Measurements from ENCODE around the gene SUGCT. TPM values are rescaled to one million over a fixed set of nuclear protein-coding genes. Genes with fewer than 3 reads are reported as not detected.

The SUGCT gene
- total and polyA plus RNA-seq, 2 of the 13 experiments (the other 11 are each of a cell fraction or from before 2014, with no cell fraction given), result 10.1 to 22.2 TPM

DNA sequence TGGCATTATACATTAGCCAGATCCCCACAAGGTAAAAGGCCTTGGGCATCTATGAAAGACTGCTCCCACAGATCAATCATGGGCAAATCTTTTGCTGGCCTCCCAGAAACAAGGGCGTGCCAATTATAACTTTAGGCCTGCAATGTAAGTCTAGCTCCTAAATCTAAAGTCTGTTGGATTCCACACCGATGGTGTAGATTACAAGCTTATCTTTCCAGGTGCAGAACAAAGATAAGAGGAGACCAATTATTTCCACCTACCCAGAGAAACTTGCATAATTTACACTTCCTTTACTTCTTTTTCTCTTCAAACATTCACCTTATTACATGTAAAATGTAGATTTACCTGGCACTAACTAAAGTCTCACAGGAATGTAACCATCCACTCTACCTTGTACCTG, 713.1 kb downstream of the SUGCT start:
- TF ChIP-seq FOXM1 (CRISPR knock-in tag; IDR thresholded peaks at IDR 0.05) (no peak), KDM5A (IDR thresholded peaks at IDR 0.05; ENCODE audit: borderline replicate concordance, low read length) (no peak), HOXA7 (CRISPR knock-in tag; IDR thresholded peaks at IDR 0.05) (no peak), EHMT2 (IDR thresholded peaks at IDR 0.05; ENCODE audit: borderline replicate concordance, low read depth, low read length) (no peak), POLR2AphosphoS5 (IDR thresholded peaks at IDR 0.05; ENCODE audit: low read depth, low read length) (no peak), SALL2 (CRISPR knock-in tag; IDR thresholded peaks at IDR 0.05) (no peak), DBP (CRISPR knock-in tag; IDR thresholded peaks at IDR 0.05; ENCODE audit: not compliant biosample characterization) (no peak), ZNF691 (CRISPR knock-in tag; IDR thresholded peaks at IDR 0.05; ENCODE audit: borderline replicate concordance, low read depth) (no peak), CREBL2 (CRISPR knock-in tag; IDR thresholded peaks at IDR 0.05; ENCODE audit: borderline replicate concordance) (no peak), ZNF333 (CRISPR knock-in tag; IDR thresholded peaks at IDR 0.05; ENCODE audit: borderline replicate concordance) (no peak), TAF15 (IDR thresholded peaks at IDR 0.05; ENCODE audit: low read depth, low read length, poor library complexity, severe bottlenecking) (no peak), ELF1 (CRISPR knock-in tag; IDR thresholded peaks at IDR 0.05) (no peak), BRD4 (CRISPR knock-in tag; IDR thresholded peaks at IDR 0.05) (no peak), ZBTB7A (CRISPR knock-in tag; IDR thresholded peaks at IDR 0.05) (no peak), ZNF7 (CRISPR knock-in tag; IDR thresholded peaks at IDR 0.05) (no peak), HNRNPH1 (optimal IDR thresholded peaks at IDR 0.05; ENCODE audit: low read depth, low read length) (no peak), RFXAP (CRISPR knock-in tag; IDR thresholded peaks at IDR 0.05; ENCODE audit: borderline replicate concordance) (no peak)
- TF ChIP-seq, protein P1, sequence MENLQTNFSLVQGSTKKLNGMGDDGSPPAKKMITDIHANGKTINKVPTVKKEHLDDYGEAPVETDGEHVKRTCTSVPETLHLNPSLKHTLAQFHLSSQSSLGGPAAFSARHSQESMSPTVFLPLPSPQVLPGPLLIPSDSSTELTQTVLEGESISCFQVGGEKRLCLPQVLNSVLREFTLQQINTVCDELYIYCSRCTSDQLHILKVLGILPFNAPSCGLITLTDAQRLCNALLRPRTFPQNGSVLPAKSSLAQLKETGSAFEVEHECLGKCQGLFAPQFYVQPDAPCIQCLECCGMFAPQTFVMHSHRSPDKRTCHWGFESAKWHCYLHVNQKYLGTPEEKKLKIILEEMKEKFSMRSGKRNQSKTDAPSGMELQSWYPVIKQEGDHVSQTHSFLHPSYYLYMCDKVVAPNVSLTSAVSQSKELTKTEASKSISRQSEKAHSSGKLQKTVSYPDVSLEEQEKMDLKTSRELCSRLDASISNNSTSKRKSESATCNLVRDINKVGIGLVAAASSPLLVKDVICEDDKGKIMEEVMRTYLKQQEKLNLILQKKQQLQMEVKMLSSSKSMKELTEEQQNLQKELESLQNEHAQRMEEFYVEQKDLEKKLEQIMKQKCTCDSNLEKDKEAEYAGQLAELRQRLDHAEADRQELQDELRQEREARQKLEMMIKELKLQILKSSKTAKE (CRISPR knock-in tag; IDR thresholded peaks at IDR 0.05; ENCODE audit: borderline replicate concordance), result no peak
- TF ChIP-seq, protein P2, sequence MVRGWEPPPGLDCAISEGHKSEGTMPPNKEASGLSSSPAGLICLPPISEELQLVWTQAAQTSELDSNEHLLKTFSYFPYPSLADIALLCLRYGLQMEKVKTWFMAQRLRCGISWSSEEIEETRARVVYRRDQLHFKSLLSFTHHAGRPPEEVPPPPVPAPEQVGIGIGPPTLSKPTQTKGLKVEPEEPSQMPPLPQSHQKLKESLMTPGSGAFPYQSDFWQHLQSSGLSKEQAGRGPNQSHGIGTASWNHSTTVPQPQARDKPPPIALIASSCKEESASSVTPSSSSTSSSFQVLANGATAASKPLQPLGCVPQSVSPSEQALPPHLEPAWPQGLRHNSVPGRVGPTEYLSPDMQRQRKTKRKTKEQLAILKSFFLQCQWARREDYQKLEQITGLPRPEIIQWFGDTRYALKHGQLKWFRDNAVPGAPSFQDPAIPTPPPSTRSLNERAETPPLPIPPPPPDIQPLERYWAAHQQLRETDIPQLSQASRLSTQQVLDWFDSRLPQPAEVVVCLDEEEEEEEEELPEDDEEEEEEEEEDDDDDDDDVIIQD (CRISPR knock-in tag; IDR thresholded peaks at IDR 0.05; ENCODE audit: low read depth), result no peak
- BruUV-seq (replicated peaks), result no TSS peak
- Histone ChIP-seq H3K4me3 (replicated peaks in 1 of 3; ENCODE audit: insufficient read depth in 1 of 3, low read depth in 2 of 3, low read length in 3 of 3) (no peak overlapping the region), H3K27me3 (ENCODE audit: control insufficient read depth in 1 of 2, insufficient read depth in 2 of 2, low read length in 2 of 2) (no peaks in the 10 kb centered on the region), H2AFZ (ENCODE audit: low read length) (no peak overlapping the region), H3K36me3 (replicated peaks in 1 of 2; ENCODE audit: control insufficient read depth in 1 of 2, insufficient read depth in 2 of 2, low read length in 2 of 2) (no peaks in the 10 kb centered on the region), H3K27ac (ENCODE audit: extremely low read length, insufficient read depth, low read length) (no peak overlapping the region), H3K79me2 (ENCODE audit: insufficient read depth, low read length) (no peaks in the 10 kb centered on the region), H3K4me1 (ENCODE audit: insufficient read depth, low read length) (no peaks in the 10 kb centered on the region), H3K9me3 (ENCODE audit: low read length) (no peaks in the 10 kb centered on the region), H3K9ac (ENCODE audit: insufficient read depth, low read depth, low read length) (no peak overlapping the region), H3K4me2 (ENCODE audit: low read depth, low read length) (no peak overlapping the region), H4K20me1 (ENCODE audit: insufficient read depth, low read length) (no peaks in the 10 kb centered on the region)
- FAIRE-seq, result no peak
- 68% methylated on average over 2 of the region's 2 CpGs for WGBS (ENCODE audit: low lambda C conversion rate)
- ATAC-seq, result no peak
- CTCF ChIA-PET (ENCODE audit: low intra/inter-chr PET ratio, low total read pairs), result no interaction called here
- intact Hi-C loops (cut with micrococcal nuclease; ENCODE audit: unreplicated experiment), result no loop called here
- POLR2A ChIA-PET, result no interaction called here
- no peak for DNase-seq (ENCODE audit: low spot score)
- in situ Hi-C loops (cut with HindIII; ENCODE audit: extremely low pct_ligation_motif_present, low pct_unique_long_range_greater_than_20kb), result no loop called here
